NCI-H1105 (cell line): ENCODE measurements around the gene HSPBP1.
"Not testable (repeated sequence)": the region's sequence is repeated elsewhere in the genome, so short reads cannot be mapped to it uniquely, and the experiment has no call there.

Source experiments
- DNase-seq: peaks from one replicate; lab custom pipeline; 2025; lab: John Stamatoyannopoulos, UW

The HSPBP1 gene, protein sequence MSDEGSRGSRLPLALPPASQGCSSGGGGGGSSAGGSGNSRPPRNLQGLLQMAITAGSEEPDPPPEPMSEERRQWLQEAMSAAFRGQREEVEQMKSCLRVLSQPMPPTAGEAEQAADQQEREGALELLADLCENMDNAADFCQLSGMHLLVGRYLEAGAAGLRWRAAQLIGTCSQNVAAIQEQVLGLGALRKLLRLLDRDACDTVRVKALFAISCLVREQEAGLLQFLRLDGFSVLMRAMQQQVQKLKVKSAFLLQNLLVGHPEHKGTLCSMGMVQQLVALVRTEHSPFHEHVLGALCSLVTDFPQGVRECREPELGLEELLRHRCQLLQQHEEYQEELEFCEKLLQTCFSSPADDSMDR

DNA sequence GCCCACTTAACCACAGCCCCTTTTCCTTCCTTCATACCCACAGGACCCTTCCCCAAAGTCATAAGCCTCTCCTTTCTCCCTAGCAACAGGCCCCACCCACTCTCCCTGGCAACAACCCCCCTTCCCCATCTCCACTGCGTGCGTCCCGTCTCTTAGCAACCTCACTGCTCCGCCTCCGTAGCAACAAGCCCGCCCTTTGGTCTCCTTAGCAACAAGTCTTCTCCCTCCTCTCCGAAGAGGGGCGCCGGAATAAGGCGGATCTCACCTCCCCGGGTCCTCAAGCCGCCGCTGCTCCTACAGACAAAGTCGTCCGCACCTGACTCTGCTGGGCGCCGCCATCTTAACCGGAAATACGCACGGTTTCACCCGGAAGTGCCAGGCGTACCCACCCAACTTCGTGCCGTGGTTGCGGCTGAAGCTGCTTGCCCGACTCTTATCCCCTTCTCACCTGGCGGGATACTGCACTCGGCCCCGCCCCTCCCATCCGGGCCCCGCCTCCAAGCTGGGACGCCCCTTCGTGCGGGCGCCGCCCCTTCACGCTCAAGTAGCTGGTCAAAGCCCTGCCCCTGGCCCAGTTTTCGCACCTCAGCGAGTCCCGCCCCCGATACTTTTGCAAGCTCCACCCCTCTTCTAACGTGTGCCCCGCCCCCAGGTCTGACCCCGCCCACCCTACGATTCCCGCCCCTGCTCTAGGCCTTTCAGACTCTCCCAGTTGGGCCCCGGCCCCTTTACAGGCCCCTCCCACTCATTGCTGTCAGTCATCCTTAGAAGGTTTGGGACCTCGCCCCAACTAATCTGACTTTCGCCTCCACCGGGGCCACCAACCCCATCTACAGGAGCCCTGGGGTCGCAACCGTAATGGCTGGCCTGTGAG is at the start of gene HSPBP1:
Gene HSPBP1 (minus strand): TSS at position 341 of the 874 bp plus-strand sequence. CDS start 502 bp downstream, outside the sequence.
- peak; percentile 99 for DNase-seq

DNA sequence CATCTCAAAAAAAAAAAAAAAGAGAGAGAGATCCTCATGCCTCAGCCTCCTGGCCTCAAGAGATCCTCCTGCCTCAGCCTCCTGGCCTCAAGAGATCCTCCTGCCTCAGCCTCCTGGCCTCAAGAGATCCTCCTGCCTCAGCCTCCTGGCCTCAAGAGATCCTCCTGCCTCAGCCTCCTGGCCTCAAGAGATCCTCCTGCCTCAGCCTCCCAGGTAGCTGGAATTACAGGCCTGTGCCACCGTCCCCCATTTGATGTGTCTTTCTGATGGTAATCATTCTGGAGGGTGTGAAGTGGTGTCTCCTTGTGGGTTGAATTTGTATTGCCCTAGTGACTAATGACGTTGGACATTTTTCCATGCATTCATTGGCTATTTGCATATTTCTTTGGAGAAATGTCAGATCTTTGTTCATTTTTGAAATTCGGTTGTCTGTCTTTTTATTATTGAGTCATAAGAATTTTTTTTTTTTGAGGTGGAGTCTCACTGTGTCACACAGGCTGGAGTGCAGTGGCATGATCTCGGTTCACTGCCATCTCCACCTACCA is 48.9 kb upstream of the HSPBP1 start:
- not testable (repeated sequence) for DNase-seq

DNA sequence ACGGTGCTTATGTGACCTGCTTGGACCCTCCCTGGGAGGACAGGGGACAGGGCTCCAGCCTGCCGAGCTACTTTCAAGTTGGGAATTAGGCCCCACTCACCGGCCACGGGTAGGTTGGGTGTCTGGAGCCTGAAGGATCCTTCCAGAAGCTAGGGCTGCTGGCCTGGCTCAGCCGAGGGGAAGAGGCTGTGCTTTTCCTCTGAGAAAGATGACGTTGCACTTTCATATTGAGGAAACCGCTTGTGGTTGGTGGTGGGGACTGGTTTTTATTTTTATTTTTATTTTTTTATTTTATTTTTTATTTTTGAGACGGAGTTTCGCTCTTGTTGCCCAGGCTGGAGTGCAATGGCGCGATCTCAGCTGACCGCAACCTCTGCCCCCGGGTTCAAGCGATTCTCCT is 45.3 kb upstream of the HSPBP1 start, which contains the start of gene TMEM150B:
Gene TMEM150B (minus strand): TSS at position 170 of the 400 bp plus-strand sequence. CDS start 4,305 bp downstream, outside the sequence.
- DNase-seq = no peak

DNA sequence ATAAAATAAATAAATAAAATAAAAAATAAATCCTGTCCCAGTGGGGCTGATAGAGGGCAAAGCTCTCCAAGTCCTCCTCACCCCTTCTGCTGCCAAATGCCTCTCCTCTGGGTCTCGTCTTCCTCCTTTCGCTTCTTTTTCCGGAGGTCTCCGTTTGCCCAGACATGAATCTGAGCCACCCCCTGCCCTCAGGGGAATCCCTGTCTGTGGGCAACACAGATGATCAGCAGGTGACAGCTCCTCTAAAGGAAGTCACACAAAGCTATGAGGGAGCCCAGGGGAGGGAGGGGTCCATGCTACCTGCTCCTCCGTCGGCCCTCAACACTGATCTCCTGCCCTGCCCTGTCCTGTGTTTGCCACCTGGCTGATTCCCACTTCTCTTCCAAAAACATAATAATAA is 44.8 kb upstream of the HSPBP1 start:
- DNase-seq = no peak

DNA sequence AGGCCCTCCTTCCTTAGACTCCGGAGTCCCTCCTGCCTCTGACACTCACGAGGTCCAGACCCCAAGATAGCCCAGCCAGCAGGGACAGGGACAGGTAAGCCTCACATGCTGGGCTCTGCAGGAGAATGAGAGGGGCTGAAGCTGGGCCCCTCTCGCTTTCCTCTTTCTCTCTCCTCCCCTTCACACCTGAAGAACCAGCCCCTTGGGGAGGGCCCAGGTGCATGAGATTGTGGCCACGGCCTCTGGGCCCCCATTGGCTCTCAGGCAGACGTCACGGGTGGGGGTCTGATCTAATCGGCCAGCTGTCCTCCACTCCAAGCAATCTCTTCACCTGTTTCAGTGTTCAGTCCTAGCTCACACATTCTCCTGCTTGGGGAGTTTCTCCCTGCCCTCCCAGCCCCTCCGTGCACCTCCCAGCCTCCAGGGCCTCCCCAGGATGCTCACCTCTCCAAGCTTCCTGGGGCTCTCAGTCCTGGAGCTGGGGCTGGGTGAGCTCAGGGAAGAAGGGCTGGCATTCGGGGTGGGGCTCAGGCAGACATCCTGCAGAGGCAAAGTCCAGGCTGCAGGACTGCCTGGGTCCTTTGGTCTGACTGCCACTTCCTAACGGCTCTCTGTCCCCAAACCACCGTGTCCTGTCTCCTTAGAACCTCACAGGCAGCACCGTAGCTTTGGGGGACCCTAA is 42.4 kb upstream of the HSPBP1 start:
- no peak for DNase-seq

DNA sequence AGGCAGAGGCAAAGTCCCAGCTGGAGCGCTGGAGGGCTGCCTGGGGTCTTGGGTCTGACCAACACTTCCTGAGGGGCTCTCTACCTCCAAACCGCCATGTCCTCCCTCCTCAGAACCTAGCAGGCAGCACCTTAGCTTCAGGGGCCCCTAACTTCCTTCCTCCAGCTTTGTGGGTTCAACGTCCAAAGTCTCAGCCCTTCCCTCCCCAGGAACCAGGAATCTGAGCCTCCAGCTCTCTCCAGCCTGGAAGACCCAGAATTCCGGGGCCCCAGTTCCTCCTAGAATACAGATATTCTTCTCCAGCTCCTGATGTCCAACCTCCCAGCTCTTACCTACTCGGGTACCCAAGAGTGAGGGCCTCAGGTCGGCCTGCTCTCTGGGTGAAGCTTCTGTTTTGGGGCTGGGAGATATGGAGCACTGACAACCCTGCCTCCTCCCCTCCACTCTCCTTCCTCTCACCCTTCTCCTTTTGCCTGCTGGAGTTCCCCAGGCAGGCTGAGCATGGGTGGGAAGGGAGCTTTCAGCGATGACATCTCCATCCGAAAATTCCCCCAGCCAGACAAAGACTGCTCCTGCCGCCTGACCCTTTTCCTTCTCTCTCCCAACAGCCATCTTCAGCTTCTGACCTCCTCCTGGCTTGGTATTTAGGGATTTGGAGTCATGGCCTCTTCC is 41.7 kb upstream of the HSPBP1 start:
- DNase-seq = no peak

DNA sequence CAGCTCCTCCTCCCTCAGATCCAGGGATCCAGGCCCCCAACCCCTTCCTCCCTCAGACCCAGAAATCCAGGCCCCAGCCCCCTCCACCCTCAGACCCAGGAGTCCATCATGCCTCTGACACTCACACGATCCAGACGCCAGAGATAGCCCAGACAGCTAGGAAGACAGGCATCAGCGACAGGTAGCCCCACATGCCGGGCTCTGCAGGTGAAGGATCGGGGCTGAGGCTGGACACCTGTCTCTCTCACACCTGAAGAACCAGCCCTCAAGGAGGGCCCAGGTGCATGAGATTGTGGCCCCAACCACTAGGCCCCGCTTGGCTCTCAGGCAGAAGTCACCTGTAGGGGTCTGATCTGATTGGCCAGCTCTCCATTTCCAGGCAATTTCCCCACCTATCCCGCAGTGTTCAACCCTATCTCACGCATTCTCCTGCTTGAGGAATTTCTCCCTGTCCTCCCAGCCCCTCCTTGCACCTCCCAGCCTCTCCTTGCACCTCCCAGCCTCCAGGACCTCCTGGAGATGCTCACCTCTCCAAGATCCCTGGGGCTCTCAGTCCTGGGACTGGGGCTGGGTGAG is 41.0 kb upstream of the HSPBP1 start:
- no peak for DNase-seq

DNA sequence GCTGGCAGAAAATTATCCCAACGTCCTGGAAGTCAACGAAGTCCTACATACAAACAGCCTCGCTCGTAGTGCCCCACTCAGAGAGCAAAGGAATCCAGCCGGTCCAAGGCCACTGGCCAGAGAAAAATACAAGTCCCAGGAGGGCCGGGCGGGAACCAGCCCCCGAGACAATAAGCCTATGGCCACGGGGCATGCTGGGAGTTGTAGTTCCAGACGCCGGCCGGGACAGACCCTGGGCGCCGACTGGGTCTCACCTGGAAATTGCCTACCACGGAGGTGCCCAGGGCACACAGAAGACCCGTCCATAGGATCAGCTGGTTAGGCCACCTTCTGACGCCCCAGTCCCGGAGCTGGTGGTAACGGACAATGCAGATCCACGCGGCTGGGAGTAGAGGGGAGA is 39.9 kb upstream of the HSPBP1 start:
- no peak for DNase-seq

DNA sequence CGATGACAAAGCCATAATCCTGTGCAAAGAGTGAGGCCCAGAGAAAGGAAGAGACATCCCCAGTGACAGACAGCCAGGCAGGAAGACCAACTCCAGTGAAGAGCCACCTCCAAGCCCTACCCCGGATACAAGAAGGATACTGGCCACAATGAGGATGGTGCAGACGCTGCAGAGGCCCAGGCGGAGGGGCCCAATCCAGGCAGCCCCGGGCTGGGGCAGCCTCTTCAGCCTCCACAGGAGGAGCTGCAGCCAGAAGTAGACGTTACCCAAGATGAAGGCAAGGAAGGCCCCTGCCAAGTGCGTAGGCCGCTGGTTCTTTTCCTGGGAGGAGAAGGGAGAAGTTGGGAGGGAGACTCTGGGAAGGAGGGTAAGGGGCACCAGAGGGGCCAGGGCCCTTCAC is 36.7 kb upstream of the HSPBP1 start:
- no peak for DNase-seq

DNA sequence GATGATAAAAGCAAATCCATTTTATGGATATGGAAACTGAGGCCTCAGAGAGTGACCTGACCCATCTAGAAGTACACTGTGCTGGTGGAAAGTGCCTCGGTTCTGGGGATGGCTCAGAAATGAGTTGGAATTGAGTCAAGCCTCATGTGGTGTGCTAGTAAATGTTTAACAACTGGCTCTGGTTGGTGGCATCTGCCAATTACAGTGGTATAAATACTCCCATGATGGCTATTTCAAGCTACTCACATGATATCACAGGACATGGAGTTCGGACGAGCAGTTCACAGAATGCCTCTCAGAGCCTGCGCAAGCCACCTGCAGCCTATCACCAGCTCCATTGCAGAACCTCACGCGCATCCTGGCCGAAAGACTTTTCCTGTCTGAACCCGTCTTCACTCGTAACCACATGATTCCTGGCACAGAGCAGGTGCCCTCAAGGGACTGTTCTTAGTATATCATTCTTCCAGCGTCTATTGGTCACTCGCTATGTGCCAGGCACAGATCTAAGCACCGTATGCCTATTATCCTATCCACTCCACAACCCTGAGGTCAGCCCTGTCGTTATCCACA is 36.1 kb upstream of the HSPBP1 start:
- DNase-seq = no peak

DNA sequence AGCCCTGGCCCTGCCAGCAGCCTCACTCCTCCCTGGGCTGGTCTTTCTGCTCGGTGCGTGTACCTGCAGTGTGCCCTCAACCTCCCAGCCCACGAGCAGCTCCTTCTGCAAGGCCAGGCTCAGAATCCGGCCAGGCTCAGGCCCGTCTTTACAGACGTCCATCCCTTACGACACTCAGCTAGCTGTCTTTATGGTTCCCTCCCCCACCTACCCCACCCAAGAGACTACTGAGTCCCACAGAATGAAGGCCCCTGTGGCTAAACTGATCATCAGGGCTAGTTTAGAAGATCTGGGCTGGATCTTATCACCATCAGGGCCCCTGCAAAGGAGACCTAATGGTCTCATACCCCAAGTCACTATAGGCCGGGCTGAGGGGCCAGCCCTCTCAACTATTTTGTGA is 34.5 kb upstream of the HSPBP1 start:
- no peak for DNase-seq

DNA sequence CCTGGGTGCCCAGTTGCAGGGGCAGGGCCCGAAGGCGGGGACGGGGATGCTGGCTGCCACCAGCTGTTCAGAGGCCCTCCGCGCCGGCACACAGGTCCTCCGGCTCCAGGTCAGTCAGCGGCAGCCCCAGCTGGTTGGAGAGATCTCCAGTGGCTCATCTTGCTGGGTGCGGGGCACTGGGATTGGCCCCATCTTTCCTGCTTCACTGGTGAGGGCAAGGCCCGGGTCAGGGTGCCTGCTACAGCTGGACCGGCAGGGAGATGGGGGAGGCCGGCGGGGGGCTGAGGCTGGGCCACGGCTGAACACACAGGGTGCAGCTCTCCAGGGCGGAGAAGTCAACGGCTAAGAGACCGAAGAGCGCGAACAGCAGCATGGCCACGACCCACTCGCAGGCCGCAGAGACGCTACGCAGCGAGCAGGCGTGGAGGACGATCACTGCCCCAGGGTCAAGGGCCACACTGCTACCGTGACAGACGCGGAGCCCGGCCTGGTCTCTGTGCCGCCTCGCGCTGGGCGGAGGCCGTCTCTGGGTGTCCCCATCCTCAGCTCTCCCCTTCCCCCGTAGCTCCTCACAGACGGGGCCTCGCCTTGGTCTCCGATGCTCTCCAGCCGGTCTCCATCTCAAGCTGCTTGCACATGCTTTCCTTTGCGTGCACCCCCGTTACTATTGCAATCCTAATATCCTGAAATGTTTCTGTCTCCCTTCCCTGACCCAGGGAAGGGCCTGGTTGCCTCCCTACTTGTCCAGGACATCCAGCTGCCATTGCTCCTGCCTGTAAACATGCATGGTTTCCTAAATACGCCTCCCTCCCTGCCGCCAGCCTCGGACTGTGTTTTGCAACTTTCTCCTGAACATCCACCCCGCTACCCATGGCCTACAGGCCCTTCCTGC is 33.0 kb upstream of the HSPBP1 start:
- no peak for DNase-seq

DNA sequence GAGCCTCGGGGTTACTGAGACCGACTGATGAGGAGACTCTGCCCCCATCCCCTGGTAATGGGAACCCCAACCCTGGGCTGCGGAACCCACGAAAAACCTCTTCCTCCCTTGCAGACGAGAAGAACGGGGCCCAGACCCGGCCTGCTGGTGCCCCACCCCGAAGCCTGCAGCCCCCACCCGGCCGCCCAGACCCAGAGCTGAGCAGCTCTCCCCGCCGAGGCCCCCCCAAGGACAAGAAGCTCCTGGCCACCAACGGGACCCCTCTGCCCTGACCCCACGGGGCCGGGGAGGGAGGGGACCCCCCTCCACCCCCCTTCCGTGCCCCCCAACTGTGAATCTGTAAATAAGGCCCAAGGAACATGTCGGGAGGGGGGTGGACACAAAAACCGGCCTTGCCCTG is 31.9 kb upstream of the HSPBP1 start:
- DNase-seq = no peak

DNA sequence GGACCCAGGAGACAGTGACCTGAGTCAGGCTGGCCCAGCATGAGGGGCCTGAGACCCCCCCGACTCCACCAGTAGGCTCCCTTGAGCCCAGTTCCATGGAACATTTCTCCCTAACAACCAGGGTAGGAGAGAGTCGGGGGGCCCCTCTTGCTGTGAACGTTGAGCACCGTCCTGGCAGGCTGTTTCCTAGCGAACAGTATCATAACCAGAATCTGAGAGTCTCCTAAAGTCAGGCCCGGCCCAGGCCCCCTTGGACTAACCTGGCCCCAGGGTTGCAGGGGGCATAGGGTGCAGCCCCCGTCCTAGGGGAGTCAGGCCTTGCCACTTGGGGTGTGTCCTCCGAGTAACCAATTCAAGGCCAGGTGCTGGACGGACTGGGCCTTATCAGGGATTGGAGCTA is 31.5 kb upstream of the HSPBP1 start:
- no peak for DNase-seq

DNA sequence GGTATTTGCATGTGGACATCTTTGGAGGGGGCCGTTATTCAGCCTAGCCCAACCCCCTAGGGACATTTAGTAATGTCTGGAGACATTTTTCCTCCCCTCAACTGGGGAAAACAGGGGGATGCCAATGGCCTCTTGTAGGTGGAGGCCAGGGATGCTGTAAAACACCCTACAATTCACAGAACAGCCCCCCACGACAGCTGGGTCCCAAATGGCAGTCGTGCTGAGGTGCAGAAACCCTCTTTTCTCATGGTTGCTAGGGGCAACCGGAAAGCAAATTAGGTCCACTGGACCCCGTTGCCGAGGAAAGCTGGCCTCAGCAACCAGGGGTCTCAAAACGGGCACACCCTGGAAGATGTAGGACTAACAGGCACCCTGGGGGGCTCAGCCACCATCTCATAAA is 30.6 kb upstream of the HSPBP1 start:
- DNase-seq = no peak

DNA sequence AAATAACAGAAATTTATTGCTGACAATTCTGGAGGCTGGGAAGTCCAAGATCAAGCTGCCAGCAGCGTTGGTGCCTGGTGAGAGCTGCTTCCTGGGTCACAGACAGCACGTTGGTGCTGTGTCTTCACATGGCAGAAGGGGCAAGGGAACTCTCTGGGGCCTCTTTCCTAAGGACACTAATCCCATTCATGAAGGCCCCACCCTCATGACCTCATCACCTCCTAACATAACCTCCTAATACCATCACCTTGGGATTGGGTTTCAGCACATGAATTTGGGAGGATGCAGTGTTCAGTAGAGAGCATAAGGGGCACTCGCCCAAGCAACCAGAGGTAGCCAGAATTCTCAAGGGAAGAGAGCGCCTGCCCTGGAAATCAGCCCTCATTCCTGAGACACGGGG is 29.5 kb upstream of the HSPBP1 start:
- DNase-seq = no peak

DNA sequence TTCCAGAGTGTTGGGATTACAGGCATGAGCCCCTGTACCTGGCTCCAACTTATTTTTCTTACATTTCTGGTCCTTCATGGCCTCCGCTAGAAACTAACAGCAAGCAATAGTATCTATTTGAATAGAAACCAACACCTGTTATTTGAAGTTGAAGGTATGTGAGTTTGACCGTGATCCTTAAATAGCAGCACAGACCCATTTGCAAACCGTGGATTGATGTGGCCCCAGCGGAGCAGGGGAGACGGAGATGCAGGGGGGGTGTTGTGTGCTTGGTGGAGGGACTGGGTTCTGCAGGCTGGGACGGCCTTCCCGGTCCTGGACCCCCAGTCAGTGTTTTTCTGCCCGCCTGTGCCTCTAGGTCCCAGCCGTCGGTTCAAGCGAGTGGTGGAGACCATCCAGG is 28.4 kb upstream of the HSPBP1 start:
- DNase-seq = no peak

DNA sequence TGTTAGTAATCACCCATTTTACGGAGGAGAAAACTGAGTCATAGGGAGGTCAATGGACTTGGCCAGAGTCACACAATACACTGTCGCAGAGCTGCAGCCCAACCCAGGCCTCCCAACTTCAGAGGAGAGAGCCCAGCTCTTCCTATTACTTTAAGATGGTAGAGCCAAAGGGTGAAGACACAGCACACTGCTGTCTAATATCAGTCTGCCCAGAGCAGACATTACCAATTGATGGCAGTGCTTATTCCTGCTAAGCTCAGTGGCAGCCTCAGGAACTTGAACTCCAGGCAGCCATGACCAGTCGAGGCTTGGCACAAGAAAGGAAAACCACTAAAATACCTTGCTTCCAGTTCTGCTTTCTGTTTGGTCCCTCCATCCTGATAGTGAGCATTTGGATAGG is 26.8 kb upstream of the HSPBP1 start:
- DNase-seq = no peak

DNA sequence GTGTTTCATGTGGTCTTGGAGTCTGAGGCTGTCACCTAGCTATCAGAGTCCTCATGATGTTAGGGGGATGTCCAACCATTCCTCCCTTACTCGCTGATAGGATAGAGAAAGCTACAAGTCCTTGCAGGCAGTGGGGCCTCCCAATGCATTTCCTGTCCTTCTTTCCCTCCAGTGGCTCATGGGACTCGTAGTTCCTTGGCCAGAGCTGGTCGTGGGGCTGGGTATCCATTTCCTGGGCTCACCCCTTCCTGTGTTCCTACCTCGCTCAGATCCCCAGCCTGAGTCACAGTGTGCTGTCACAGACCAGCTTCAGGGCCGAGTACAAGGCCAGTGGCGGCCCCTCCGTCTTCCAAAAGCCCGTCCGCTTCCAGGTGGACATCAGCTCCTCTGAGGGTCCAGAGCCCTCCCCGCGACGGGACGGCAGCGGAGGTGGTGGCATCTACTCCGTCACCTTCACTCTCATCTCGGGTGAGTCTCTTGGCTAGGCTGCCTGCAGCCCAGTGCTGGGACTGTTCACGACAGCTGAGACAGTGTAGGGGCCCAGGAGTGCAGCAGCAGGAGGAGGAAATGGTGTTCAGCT is 26.2 kb upstream of the HSPBP1 start:
- DNase-seq = no peak

DNA sequence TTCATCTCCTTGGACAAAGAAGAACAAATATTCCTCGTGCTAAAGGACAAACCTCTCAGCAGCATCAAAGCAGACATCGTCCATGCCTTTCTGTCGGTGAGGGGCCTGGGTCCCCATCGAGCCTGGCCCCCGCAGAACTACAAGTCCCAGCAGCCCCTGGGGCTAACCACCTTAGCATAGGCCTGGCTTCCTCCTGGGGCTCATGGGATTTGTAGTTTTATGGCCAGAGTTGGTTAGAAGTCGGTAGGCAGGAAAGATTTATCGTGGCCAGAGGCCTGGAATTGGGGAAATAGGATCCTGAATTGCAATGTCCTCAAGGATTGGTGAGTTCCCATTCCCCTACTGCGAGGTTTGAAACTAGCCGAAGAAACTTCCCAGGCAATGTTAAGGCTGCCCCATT is 25.6 kb upstream of the HSPBP1 start:
- peak; percentile 2 for DNase-seq
